Measurements from ENCODE around the gene PSENEN. TPM values are rescaled to one million over a fixed set of nuclear protein-coding genes. Genes with fewer than 3 reads are reported as not detected.
"Not testable (repeated sequence)": the region's sequence is repeated elsewhere in the genome, so short reads cannot be mapped to it uniquely, and the experiment has no call there.

The PSENEN gene
- total and polyA plus RNA-seq, 2 donors (not counting 1 experiment from before 2014, with no cell fraction given) = 16.0 to 31.4 TPM

DNA sequence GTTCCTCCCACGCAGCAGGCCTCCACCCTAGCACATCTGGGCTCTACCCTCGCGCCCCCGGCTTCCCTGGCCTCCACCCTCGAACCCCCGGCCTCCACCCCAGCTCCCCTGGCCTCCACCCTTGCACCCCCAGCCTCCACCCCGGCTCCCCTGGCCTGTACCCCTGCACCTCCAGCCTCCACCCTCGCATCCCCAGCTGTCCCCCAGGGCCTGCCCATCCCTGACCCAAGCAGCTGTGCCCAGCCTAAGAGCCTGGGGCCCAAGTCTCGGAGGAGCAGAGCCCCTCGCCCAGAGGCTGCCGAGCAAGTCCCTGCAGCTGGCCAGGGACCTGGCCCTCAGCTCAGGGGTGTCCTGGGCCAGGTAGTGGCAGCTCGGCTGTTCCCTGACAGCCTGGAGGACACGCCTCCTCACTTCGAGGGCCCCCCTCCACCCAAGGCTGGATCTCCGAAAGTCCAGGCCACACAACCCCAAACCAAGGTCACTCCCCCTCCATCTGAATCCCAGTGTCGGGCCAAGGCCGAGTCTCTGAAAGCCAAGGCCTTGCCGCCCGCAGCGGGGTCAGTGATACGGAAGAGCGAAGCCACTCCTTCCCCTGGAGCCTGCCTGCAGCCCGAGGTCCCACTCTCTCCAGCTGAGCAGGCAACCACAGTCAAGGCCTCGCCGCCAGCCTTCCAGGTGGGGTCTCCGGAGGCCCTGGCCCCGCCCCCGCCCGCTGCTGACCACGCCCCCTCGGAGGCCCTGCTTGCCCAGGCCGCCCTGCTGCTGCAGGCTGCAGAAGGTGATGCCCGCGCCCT is 22.0 kb downstream of the PSENEN start:
- Histone ChIP-seq H3K4me1 (ENCODE audit: control insufficient read depth, extremely low read depth, insufficient read depth, low read length) (no peaks in the 10 kb centered on the region), H3K9me3 (ENCODE audit: control insufficient read depth, insufficient read depth, low read depth, low read length) (no peaks in the 10 kb centered on the region), H3K4me2 (ENCODE audit: extremely low read depth, insufficient read depth, low read length) (no peak overlapping the region), H3K27ac (ENCODE audit: insufficient read depth, low read length) (no peak overlapping the region), H2AFZ (ENCODE audit: low read length) (no peak overlapping the region), H3K79me2 (ENCODE audit: control insufficient read depth, insufficient read depth, low read length) (no peaks in the 10 kb centered on the region), H3K27me3 (ENCODE audit: control insufficient read depth, insufficient read depth, low read length) (no peaks in the 10 kb centered on the region), H3K9ac (ENCODE audit: insufficient read depth, low read length) (no peak overlapping the region), H3K4me3 (replicated peaks in 1 of 4; ENCODE audit: control extremely low read depth in 1 of 4, insufficient read depth in 1 of 4, low read depth in 3 of 4, low read length in 4 of 4) (no peak overlapping the region), H4K20me1 (ENCODE audit: control insufficient read depth, extremely low read depth, insufficient read depth, low read length) (no peaks in the 10 kb centered on the region), H3K36me3 (ENCODE audit: control insufficient read depth, insufficient read depth, low read length) (peaks cover 11% of the 10 kb centered on the region)
- no peak for DNase-seq (ENCODE audit: low read depth in 2 of 2)
- TF ChIP-seq EZH2 (IDR thresholded peaks at IDR 0.05; ENCODE audit: low read length, missing control alignments) = no peak
- TF ChIP-seq, protein P1, sequence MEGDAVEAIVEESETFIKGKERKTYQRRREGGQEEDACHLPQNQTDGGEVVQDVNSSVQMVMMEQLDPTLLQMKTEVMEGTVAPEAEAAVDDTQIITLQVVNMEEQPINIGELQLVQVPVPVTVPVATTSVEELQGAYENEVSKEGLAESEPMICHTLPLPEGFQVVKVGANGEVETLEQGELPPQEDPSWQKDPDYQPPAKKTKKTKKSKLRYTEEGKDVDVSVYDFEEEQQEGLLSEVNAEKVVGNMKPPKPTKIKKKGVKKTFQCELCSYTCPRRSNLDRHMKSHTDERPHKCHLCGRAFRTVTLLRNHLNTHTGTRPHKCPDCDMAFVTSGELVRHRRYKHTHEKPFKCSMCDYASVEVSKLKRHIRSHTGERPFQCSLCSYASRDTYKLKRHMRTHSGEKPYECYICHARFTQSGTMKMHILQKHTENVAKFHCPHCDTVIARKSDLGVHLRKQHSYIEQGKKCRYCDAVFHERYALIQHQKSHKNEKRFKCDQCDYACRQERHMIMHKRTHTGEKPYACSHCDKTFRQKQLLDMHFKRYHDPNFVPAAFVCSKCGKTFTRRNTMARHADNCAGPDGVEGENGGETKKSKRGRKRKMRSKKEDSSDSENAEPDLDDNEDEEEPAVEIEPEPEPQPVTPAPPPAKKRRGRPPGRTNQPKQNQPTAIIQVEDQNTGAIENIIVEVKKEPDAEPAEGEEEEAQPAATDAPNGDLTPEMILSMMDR (conservative IDR thresholded peaks at IDR 0.05 in 1 of 2, IDR thresholded peaks at IDR 0.05 in 1 of 2; ENCODE audit: low read depth in 1 of 2, low read length in 2 of 2) = no peak

DNA sequence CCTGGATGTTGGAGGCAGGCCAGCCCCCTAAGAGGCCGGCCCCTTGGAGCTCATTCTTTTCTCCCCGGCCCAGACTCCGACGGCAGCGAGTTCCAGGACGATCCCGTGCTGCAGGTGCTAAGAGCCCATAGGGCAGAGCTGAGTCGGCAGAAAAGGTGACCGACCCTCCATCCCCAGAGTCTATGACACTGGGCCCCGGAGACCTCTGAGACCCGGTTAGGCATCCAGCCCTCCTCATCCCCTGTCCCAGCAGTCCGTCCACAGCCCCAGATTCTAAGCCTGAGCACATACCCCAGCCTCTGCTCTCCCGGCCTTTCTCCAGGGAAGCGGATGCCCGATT is 22.6 kb downstream of the PSENEN start:
- Histone ChIP-seq H3K79me2 (ENCODE audit: control insufficient read depth, insufficient read depth, low read length) (no peaks in the 10 kb centered on the region), H3K4me3 (replicated peaks in 1 of 4; ENCODE audit: control extremely low read depth in 1 of 4, insufficient read depth in 1 of 4, low read depth in 3 of 4, low read length in 4 of 4) (no peak overlapping the region), H3K36me3 (ENCODE audit: control insufficient read depth, insufficient read depth, low read length) (peaks cover 11% of the 10 kb centered on the region)

DNA sequence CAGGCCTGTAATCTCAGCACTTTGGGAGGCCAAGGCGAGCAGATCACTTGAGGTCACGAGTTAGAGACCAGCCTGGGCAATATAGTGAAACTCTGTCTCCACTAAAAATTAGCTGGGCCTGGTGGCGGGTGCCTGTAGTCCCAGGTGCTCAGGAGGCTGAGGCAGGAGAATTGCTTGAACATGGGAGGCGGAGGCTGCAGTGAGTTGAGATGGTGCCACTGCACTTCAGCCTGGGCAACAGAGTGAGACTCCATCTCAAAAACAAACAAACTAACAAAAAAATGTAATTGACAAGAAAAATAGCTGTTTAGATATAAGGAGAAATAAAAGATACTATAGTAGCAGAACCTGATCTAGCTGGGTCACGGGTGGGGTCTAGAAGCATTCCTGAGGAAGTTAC is 26.9 kb downstream of the PSENEN start:
- not testable (repeated sequence) for H3K4me3 ChIP-seq (replicated peaks in 1 of 4; ENCODE audit: control extremely low read depth in 1 of 4, insufficient read depth in 1 of 4, low read depth in 3 of 4, low read length in 4 of 4); H3K9me3 ChIP-seq (ENCODE audit: control insufficient read depth, insufficient read depth, low read depth, low read length); DNase-seq (ENCODE audit: low read depth in 2 of 2); H3K79me2 ChIP-seq (ENCODE audit: control insufficient read depth, insufficient read depth, low read length); H3K36me3 ChIP-seq (ENCODE audit: control insufficient read depth, insufficient read depth, low read length); H2AFZ ChIP-seq (ENCODE audit: low read length); H4K20me1 ChIP-seq (ENCODE audit: control insufficient read depth, extremely low read depth, insufficient read depth, low read length); H3K27me3 ChIP-seq (ENCODE audit: control insufficient read depth, insufficient read depth, low read length); H3K4me1 ChIP-seq (ENCODE audit: control insufficient read depth, extremely low read depth, insufficient read depth, low read length); H3K4me2 ChIP-seq (ENCODE audit: extremely low read depth, insufficient read depth, low read length); H3K27ac ChIP-seq (ENCODE audit: insufficient read depth, low read length); H3K9ac ChIP-seq (ENCODE audit: insufficient read depth, low read length)

More for the DNA sequence above, 22.6 kb downstream of the PSENEN start:
- H4K20me1 ChIP-seq (ENCODE audit: control insufficient read depth, extremely low read depth, insufficient read depth, low read length) = no peaks in the 10 kb centered on the region
- H3K9ac ChIP-seq (ENCODE audit: insufficient read depth, low read length) = no peak overlapping the region
- no peaks in the 10 kb centered on the region for H3K4me1 ChIP-seq (ENCODE audit: control insufficient read depth, extremely low read depth, insufficient read depth, low read length)
- H2AFZ ChIP-seq (ENCODE audit: low read length) = no peak overlapping the region
- no peak for TF ChIP-seq EZH2 (IDR thresholded peaks at IDR 0.05; ENCODE audit: low read length, missing control alignments)
- TF ChIP-seq, protein P1 (conservative IDR thresholded peaks at IDR 0.05 in 1 of 2, IDR thresholded peaks at IDR 0.05 in 1 of 2; ENCODE audit: low read depth in 1 of 2, low read length in 2 of 2) = no peak
- DNase-seq (ENCODE audit: low read depth in 2 of 2) = no peak
- H3K4me2 ChIP-seq (ENCODE audit: extremely low read depth, insufficient read depth, low read length) = no peak overlapping the region
- no peaks in the 10 kb centered on the region for H3K27me3 ChIP-seq (ENCODE audit: control insufficient read depth, insufficient read depth, low read length)
- no peak overlapping the region for H3K27ac ChIP-seq (ENCODE audit: insufficient read depth, low read length)
- H3K9me3 ChIP-seq (ENCODE audit: control insufficient read depth, insufficient read depth, low read depth, low read length) = no peaks in the 10 kb centered on the region

All from fibroblast of lung (primary cell).